Kidney capillary endothelial cell (primary cell): ENCODE measurements around the gene KCNH5.

Experiments used
- DNase-seq: peaks from one replicate; pipeline ENCODE4 v3.0.0-alpha.2; 2018; ENCODE audit warnings: low spot score

KCNH5 gene

GRCh38 chr14:62673014-62673755, 372.1 kb downstream of the KCNH5 start:
- no peak for DNase-seq

- DNase-seq, result no peak
Observed at GRCh38 chr14:62670526-62670925, 374.7 kb downstream of the KCNH5 start.

DNA sequence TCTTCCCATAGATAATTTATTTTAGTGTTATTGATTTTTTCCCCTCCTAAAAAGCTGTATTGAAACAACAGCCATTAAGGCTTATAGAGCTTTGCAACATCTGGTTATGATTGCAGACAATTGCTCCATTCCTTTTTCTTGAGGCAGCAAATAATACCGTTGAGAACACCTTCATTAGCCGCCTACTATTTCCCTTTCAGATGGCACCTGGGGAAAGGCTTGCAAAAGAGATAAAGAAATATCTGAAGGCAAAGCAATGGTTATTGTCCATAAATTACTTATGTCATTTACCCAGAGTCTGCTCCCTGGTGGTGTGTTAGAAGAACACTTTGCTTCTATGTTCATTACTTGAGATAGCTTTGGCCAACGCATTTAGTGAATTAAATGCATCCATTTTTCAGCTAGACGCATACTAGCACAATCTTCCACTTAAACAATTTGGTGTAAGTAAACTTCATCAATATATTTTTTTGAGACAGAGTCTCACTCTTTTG, 377.8 kb downstream of the KCNH5 start:
- DNase-seq, result no peak

DNA sequence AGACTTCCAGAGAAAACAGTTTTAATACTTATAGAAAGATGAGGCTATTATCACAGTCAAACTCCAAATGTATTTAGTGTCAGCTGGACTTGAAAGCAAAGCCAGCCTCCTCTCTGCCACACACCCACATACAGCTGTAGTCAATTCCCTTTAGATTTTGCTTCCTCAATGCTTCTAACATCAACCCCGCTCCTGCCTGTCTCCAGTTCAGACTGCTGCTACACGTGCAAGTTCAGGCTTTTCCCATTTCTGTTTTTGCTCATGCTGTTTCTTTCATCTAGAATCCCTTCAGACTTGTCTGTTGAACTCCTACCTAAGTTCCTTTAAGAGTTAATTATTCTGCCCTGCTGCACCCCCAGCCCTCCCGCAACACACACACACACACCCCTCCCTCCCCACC, 380.0 kb downstream of the KCNH5 start:
- no peak for DNase-seq

DNA sequence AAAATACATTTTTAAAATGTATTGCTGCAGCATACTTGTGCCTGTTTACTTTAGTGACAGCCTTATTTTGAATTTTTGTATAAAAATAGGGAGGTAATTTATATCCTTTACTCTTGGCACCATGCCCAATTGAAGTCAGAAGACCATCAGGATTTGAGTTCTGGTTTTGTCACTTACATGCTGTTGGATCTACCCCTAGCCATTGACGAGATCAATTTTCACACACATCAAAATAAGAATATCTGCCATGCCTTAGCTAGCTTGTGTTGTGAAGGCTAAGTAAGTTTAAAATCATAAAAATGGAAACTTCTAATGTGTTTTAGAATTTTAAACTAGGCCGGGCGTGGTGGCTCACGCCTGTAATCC, 381.8 kb downstream of the KCNH5 start:
- no peak for DNase-seq

DNA sequence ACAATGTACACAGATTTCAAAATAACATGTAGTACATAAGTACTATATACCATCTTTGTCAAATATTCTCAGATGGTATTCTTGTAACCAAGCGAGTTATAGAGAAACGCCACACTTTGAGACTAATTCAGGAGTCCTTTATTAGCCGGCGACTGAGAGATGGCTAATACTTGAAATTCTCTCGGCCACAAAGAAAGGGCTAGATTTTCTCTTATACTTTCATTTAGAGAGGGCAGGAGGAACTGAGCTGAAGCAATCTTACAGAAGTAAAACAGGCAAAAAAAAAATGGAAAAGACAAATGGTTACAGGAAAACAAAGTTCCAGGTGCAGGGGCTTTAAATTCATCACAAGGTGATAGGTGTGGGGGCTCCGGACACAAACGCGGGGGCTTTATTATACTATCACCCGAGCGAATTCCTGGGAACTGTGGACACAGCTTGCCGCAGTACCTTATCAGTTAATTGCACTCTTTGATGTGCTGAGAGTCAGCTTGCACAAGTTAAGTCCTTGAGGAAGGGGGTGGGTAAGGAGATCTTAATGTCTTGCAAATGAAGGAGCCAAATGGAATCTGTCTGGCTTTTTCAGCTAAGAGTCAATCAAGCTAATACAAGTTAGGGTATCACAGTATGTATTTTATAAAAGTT, 382.3 kb downstream of the KCNH5 start:
- no peak for DNase-seq

GRCh38 chr14:62661818-62662217, 383.4 kb downstream of the KCNH5 start:
- no peak for DNase-seq

DNA sequence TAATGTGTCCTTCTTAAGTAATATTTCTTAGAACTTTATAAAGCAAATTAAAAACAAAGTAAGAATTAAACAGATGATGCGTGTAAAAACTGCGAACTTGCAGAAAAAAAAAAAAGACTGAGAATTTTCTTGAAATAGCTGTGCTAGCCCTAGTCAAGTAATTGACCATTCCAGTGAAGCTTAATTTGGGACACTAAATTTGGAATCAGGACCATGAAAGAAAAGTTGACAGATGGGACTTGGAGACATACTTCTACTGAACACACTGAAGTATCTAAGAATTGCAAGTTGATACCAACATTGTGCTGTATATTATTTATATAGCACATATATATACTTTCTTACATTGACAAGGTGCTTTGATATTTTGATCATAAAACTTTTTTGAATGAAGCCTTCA, 386.6 kb downstream of the KCNH5 start:
- no peak for DNase-seq

GRCh38 chr14:62657376-62657775, 387.9 kb downstream of the KCNH5 start:
- DNase-seq, result no peak

- DNase-seq, result no peak
Observed at GRCh38 chr14:62655166-62655565, 390.1 kb downstream of the KCNH5 start.

- DNase-seq, result no peak
Observed at GRCh38 chr14:62654641-62655040, 390.6 kb downstream of the KCNH5 start.
